Urothelium cell line (cell line): Measurements from ENCODE around the gene RASL12.
"Not testable (repeated sequence)": the region's sequence is repeated elsewhere in the genome, so short reads cannot be mapped to it uniquely, and the experiment has no call there.

Experiments
- DNase-seq: peaks from one replicate; pipeline ENCODE4 v3.0.0; 2011; ENCODE audit warnings: low spot score, mixed read lengths
- FAIRE-seq: peaks from 2 replicates; lab custom pipeline; 2011; peaks lifted over from hg19 to GRCh38; lab: Jason Lieb, UNC

The RASL12 gene

DNA sequence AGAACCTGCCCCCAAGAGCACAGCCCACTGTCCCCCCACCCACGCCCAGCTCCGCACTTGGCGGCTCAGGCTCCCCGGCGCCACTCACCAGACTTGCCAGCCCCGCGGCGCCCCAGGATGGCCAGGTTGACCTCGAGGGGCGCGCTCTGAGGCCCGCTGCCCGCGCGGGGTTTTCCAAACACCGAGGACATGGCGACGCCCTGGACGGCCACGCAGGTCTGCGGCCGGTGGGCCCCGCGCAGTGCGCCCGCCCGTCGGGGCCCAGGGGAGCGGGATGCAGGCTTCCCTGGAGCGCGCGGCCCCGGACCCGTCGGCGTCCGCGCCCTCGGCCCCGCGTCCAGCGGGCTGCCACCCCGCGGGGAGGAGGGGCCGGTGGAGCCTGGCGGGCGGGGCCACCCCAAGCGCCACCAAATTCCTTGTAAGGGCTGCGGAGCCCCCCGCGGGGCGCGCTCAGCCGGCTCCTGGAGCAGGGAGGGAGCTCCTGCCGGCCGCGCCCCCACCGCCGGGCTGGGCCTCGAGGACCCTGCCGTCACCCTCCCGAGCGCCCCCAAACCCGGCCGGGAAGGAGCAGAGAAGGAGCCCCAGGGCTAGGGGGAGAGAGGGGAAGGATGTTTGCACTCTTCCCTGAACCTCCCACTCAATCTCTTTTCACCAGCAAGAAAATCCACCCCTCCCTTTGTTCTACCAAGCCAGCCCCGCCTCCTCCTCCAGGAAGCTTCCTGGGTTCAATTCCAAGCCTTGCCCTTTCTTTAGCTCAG lies at the start of gene RASL12:
TSS of gene RASL12 (minus strand) at position 347 of the 758 bp plus-strand sequence. CDS start at position 191, 156 bp downstream.
- FAIRE-seq (no peak), DNase-seq (no peak)

- FAIRE-seq (peak; percentile 67), DNase-seq (no peak)
These were observed 47.8 kb upstream of the RASL12 start for GRCh38 chr15:65115542-65115941.

- no peak for FAIRE-seq
- DNase-seq = no peak
These were observed 47.3 kb upstream of the RASL12 start, which contains the start of gene UBAP1L for GRCh38 chr15:65115086-65115485. Gene UBAP1L, minus strand, starts transcription at chr15:65115200. Its CDS starts 8,985 bp downstream, at chr15:65106215.

DNA sequence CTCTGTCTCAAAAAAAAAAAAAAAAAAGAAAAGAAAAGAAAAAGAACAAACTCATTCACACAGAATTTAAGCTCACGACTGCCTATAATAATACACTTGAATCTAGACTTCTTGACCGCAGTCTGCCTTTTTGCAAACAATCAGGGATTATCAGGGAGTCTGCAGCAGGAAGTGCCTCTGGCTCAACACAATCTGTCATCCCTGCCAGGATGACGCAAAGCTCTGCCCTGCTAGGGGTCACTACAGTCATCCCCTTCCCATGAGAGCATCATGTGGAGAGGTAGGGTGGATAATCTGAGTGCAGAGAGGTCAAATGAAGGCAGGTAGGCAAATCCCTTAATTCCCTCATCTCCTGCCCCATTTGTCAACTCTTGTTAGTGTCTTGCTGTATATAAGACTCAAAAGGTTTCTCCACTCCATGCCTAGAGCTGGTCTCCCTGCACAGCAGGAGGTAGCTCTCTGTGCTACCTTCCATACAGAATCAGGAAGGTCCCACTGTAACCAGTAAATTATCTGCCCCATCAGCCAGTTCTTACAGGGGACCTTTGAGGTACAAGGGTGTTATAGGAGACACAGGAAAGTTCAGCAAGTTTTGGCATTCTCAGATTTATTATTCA lies 43.0 kb upstream of the RASL12 start:
- DNase-seq = no peak
- no peak for FAIRE-seq

- FAIRE-seq (no peak), DNase-seq (no peak)
These were observed 38.3 kb upstream of the RASL12 start for GRCh38 chr15:65106011-65106590.

DNA sequence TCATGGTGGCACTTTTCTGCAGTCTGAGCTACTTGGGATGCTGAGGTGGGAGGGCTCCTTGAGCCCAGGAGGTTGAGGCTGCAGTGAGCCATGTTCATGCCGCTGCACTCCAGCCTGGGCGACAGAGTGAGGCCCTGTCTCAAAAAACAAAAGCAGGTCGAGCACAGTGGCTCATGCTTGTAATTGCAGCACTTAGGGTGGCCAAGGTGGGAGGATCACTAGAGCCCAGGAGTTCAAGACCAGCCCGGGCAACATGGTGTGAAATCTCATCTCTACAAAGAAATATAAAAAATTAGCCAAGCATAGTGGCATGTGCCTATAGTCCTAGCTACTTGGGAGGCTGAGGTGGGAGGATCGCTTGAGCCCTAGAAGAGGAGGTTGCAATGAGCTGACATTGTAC lies 37.2 kb upstream of the RASL12 start:
- FAIRE-seq = no peak
- no peak for DNase-seq

- DNase-seq (no peak), FAIRE-seq (no peak)
These were observed 35.1 kb upstream of the RASL12 start for GRCh38 chr15:65102912-65103311.

DNA sequence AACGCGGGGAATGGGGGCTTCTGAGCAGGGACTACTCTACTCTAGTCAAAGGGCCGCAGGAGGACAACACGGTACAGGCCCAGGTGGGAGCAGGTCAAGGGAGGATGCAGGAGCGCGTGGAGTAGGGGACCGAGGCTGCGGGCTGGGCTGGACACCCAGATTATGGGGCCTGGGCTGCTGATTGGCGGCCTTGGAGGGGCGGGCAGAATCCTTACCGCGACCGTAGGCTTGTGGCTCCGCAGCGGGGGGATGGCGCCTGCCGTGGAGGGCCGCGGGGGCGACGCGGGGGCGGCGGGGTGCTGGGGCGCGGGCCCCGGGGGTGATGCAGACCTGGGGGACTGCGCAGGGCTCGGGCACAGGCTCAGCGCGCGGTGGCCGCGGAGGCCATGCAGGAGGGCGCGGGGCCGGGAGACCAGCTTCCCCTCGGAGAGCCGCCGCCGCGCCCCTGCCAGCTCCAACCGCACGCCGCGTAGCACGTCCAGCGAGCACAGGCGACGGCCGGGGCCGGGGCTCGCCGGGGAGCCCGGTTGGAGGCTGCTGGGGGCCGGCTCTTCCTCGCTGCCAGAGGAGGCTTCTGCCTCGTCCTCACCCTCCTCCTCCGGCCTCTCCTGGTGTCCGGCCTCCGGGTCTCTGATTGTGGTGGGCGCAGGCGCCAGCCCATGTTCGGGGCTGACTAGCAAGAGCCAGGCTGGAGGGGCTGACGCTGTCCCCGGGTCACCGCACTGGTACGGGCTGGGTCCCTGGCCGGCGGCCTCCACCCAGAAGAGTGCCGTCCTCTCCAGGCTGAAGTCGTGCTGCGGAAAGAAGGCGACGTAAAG lies 34.3 kb upstream of the RASL12 start:
- no peak for FAIRE-seq
- no peak for DNase-seq

GRCh38 chr15:65101411-65101890 lies 33.7 kb upstream of the RASL12 start:
- DNase-seq (peak; percentile 67), FAIRE-seq (no peak)

DNA sequence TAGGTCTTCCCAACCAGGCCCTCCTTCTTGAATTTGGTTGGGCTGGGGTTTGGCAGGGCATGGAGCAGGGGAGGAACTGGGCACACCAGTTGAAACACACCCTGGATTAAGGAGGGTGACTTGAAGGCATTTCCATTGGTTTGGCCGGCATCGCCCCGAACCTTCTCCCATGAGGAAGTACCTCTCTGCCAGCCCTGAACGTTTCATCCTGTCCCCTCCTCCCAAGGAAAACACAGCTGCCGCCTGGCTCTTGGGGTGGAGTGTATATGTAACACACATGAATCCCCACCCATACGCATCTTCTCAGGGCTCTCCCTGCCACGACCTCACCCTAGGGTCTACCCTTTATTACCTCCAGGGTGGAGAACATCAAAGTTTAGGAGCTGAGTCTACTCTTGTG lies 32.7 kb upstream of the RASL12 start:
- no peak for DNase-seq
- FAIRE-seq = no peak

DNA sequence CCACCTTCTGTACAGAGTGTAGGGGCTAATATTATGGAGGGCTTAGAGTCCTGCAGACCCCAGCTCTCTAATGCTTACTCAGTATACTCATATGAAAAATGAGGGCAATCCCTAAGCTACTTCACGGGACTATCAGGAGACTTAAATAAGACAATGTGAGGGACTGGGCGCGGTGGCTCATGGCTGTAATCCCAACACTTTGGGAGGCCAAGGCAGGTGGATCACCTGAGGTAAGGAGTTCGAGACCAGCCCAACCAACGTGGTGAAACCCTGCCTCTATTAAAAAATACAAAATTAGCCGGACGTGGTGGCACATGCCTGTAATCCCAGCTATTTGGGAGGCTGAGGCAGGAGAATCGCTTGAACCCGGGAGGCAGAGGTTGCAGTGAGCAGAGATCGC lies 32.0 kb upstream of the RASL12 start:
- not testable (repeated sequence) for FAIRE-seq, DNase-seq

DNA sequence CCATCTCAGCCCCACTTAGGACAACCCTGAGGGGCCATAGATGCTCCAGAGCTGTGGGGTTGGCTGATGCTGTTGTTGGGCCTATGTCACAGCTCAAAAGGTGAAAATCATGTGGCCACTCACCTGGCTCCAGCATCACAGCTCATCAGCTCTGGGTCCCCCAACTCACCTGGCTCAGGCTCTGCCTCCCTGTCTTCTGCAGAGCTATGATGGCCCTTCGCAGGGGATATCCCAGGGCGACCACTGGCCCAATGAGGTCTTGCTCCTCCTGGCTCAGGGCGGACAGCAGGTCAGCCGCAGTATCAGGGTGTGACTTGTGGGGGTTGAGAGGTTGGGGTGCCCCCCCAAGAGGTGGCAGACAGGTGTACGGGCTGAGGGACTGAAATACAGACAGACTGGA lies 31.5 kb upstream of the RASL12 start:
- DNase-seq = no peak
- peak; percentile 13 for FAIRE-seq

- no peak for FAIRE-seq
- DNase-seq = no peak
These were observed 30.0 kb upstream of the RASL12 start for GRCh38 chr15:65097651-65098263.

GRCh38 chr15:65096481-65097385 lies 28.9 kb upstream of the RASL12 start:
- DNase-seq (no peak), FAIRE-seq (no peak)

DNA sequence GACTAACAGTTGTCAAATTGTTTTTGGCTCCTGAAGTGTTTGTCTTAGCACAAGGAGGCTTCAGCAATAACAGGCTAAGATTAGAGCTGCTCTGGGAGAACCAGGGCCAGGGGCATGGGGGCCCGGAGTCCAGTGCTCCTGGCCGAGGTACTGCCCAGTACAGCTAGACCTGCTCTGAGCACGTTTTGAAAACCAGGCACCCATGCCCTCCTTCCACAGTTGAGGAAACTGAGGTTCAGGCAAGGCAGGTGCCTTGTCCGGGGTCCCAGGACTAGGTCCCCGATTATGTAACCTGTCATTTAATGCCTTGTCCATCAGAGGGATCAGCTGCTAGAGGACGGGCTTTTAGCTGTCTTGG lies 27.9 kb upstream of the RASL12 start:
- FAIRE-seq = no peak

DNA sequence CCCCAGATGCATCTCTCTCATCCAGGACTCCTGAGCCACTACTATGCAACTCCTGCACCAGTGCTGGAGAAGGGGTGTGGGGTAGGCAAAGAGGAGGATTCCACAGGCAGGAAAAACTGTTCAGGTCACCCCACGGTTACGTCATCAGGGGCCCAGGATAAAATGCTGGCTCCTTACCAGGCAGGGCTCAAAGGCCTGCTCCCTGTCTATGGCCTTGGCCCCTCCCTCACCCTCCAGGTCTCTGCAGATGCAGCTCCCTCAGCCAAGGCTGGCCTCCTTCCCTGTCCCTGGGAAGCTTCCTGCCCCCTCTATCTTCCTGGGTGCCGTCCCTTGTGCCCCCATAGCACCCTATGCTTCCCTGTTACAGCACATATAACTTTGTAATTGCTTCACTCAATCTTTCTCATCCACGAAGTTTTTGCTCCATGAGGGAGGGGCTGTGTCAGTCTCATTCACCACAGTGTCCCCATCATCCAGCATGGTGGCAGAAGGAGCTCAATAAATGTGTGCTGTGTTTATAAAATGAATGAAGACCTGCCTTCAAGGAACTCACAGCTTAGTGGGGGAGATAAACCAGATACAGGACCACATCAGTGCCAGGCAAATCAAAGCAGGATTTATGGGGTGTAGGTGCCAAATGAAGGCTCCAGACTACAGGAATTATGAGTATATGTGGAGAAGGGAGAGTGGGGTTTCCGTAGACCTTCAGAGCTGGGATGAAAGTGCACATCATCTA lies 27.4 kb upstream of the RASL12 start:
- DNase-seq (no peak), FAIRE-seq (peak; percentile 30)

More for the DNA sequence above, 27.9 kb upstream of the RASL12 start:
- no peak for DNase-seq

DNA sequence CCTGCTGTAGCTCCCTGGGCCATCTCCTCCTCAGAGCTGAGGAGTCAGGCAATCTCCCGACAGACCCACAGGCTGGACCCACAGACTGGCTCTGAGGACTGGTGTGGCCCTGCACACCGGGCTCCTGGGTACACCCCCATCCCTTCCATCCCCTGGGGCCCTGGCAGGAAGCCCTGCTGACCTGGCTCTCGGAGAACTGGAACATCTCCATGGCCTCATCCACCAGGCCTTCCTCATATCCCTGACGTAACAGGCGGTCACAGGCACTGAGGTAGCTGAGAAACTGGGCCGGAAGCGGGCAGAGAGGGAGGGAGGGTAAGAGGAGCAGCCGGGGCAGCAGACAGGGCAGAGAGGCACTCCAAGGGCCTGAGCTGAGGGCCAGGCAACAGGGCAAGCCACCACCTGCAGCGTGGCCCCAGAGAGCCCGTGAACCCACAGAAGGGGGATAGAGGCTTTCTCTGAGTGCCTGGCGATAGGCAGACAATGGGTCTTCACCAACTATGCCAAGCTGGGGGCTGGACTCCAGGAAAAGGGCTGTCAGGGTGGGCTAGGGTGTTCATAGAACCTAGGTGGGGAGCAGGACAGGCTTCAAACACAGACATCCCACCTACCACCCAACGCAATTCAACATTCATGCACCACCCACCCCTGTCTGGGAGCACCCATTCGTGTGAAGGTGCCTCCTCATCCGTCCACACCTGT lies 26.7 kb upstream of the RASL12 start:
- no peak for FAIRE-seq
- DNase-seq = no peak

DNA sequence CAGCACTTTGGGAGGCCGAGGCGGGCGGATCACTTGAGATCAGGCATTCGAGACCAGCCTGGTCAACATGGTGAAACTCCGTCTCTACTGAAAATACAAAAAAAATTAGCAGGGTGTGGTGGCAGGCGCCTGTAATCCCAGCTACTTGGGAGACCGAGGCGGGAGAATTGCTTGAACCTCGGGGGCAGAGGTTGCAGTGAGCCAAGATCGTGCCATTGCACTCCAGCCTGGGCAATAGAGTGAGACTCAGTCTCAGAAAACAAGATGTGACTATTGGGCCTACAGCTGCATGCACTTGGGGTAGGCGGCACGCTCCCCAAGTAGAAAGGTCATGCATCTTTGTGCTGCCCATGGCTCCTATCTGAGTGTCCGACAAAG lies 26.0 kb upstream of the RASL12 start:
- not testable (repeated sequence) for FAIRE-seq, DNase-seq
